IPS-NIHi7 (cell line): Measurements from ENCODE around the gene FLRT1.
A peak's percentile ranks its signal among the peaks of the same experiment; 100 is the strongest.

Experiments
- DNase-seq: peaks from one replicate; pipeline ENCODE4 v3.0.0; 2012; ENCODE audit warnings: mixed read lengths; ENCODE audit errors: extremely low spot score

FLRT1 gene

GRCh38 chr11:64006398-64006797, 29.3 kb upstream of the FLRT1 start:
- DNase-seq = no peak

GRCh38 chr11:64007160-64007628, 28.5 kb upstream of the FLRT1 start:
- peak; percentile 42 for DNase-seq

- DNase-seq = peak; percentile 71
These were observed 28.0 kb upstream of the FLRT1 start for GRCh38 chr11:64007629-64008282.

- DNase-seq = no peak
These were observed 27.3 kb upstream of the FLRT1 start for GRCh38 chr11:64008283-64008913.

- DNase-seq = peak; percentile 56
These were observed 26.7 kb upstream of the FLRT1 start for GRCh38 chr11:64008914-64009633.

GRCh38 chr11:64009710-64010109, 26.0 kb upstream of the FLRT1 start:
- no peak for DNase-seq

- DNase-seq = no peak
These were observed 24.9 kb upstream of the FLRT1 start for GRCh38 chr11:64010783-64011182.

- no peak for DNase-seq
These were observed 24.4 kb upstream of the FLRT1 start for GRCh38 chr11:64011371-64011770.

GRCh38 chr11:64013141-64013896, 22.4 kb upstream of the FLRT1 start:
- no peak for DNase-seq

GRCh38 chr11:64014356-64014755, 21.4 kb upstream of the FLRT1 start:
- DNase-seq = no peak

- DNase-seq = no peak
These were observed 20.2 kb upstream of the FLRT1 start for GRCh38 chr11:64015510-64015909.

- DNase-seq = no peak
These were observed 19.5 kb upstream of the FLRT1 start for GRCh38 chr11:64015935-64016845.

GRCh38 chr11:64017945-64018224, 17.8 kb upstream of the FLRT1 start:
- no peak for DNase-seq

GRCh38 chr11:64018310-64018709, 17.4 kb upstream of the FLRT1 start:
- no peak for DNase-seq

- DNase-seq = no peak
These were observed 16.4 kb upstream of the FLRT1 start for GRCh38 chr11:64019106-64020037.

GRCh38 chr11:64020976-64021756, 14.6 kb upstream of the FLRT1 start:
- no peak for DNase-seq

GRCh38 chr11:64021757-64022093, 14.0 kb upstream of the FLRT1 start:
- peak; percentile 62 for DNase-seq

GRCh38 chr11:64022125-64022784, 13.5 kb upstream of the FLRT1 start:
- no peak for DNase-seq
